Central memory CD8-positive, alpha-beta T cell (primary cell): ENCODE data around the gene PI4K2A.
A peak's percentile ranks its signal among the peaks of the same experiment; 100 is the strongest.

Experiments
- ATAC-seq: fragments of 150-1000 bp; cut with Tn5 transposase; replicated peaks from 2 replicates; pipeline ENCODE4 v1.10.0; 2022; ENCODE audit warnings: mild to moderate bottlenecking, moderate FRiP score, moderate number of reproducible peaks; ENCODE audit not compliant: poor library complexity, severe bottlenecking; ENCODE audit errors: extremely low read depth
- DNase-seq, 2 donors: peaks; one replicate each; pipeline ENCODE4 v3.0.0; 2021; ENCODE audit warnings: low spot score in 2 of 2
- H3K27ac Mint-ChIP-seq: one replicate; pipeline ENCODE4 v1.8.0; 2022; ENCODE audit warnings: low read depth, mild to moderate bottlenecking, moderate library complexity, mixed read lengths
- H3K27me3 Mint-ChIP-seq: one replicate; pipeline ENCODE4 v1.8.0; 2022; ENCODE audit warnings: mixed read lengths
- H3K36me3 Mint-ChIP-seq: one replicate; pipeline ENCODE4 v1.8.0; 2022; ENCODE audit warnings: mild to moderate bottlenecking, moderate library complexity, mixed read lengths; ENCODE audit not compliant: insufficient read depth
- H3K4me1 Mint-ChIP-seq: one replicate; pipeline ENCODE4 v1.8.0; 2022; ENCODE audit warnings: mixed read lengths
- H3K4me3 Mint-ChIP-seq: one replicate; pipeline ENCODE4 v1.8.0; 2022; ENCODE audit warnings: mild to moderate bottlenecking, moderate library complexity, mixed read lengths
- H3K9me3 Mint-ChIP-seq: one replicate; pipeline ENCODE4 v1.8.0; 2022; ENCODE audit warnings: mixed read lengths

The PI4K2A gene

GRCh38 chr10:97640174-97640867, at the start of gene PI4K2A:
TSS of gene PI4K2A (plus strand) at chr10:97640671. CDS start at chr10:97640743, 72 bp downstream.
- H3K4me1 Mint-ChIP-seq, result peaks cover 23% of the 10 kb centered on the region
- H3K36me3 Mint-ChIP-seq, result peaks cover 8% of the 10 kb centered on the region
- peak within 1 kb of the TSS; percentile 75 for H3K27ac Mint-ChIP-seq
- peak; percentile 92 to 98 for DNase-seq
- ATAC-seq, result peak; percentile 99
- H3K27me3 Mint-ChIP-seq, result no peaks in the 10 kb centered on the region
- peak within 1 kb of the TSS; percentile 74 for H3K4me3 Mint-ChIP-seq
- no peaks in the 10 kb centered on the region for H3K9me3 Mint-ChIP-seq

DNA sequence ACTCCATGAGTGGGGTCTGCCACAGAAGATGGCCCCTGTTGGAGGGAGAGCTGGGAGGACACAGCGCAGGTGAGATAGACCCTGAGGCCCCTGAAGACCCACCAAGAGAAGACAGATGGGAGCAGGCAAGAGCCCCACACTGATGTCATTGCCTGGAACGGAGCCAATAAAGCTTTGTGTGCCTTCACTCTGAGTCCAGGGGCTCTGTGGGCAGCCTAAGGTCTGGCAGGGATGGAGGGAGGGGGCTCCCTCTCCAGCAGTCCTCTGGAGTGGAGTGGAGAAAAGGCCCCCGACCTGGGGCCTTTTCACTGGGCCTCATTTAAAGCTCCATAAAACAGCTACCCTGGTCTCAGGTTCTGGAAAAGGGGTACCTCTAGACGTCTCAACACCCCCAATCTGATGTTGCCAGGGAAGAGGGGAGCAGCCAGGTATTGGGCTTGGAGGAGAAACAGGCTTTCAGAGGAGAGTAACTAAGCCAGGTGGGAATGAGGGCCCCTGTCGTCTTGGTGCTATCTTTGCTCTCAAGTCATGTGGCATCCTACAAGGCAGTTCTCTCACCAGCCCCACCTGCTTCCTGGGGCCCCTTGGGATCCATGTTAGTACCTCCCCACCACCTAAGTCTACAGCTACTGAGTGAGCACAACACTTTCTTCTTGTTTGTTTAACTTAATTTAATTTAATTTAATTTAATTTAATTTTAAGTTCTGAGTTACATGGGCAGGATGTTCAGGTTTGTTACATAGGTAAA, 49.5 kb upstream of the PI4K2A start:
- Mint-ChIP-seq H3K4me3 (peak overlapping the region; percentile 31), H3K36me3 (peaks cover 5% of the 10 kb centered on the region), H3K4me1 (peaks cover 9% of the 10 kb centered on the region), H3K27ac (no peak overlapping the region), H3K9me3 (no peaks in the 10 kb centered on the region), H3K27me3 (no peaks in the 10 kb centered on the region)
- DNase-seq, result no peak
- ATAC-seq, result no peak

GRCh38 chr10:97593421-97593820, 47.0 kb upstream of the PI4K2A start:
- peaks cover 5% of the 10 kb centered on the region for H3K36me3 Mint-ChIP-seq
- ATAC-seq (no peak), DNase-seq (no peak)
- peaks cover 9% of the 10 kb centered on the region for H3K4me1 Mint-ChIP-seq
- H3K9me3 Mint-ChIP-seq, result no peaks in the 10 kb centered on the region
- H3K27ac Mint-ChIP-seq, result no peak overlapping the region
- H3K4me3 Mint-ChIP-seq, result no peak overlapping the region
- H3K27me3 Mint-ChIP-seq, result no peaks in the 10 kb centered on the region

- Mint-ChIP-seq H3K36me3 (peaks cover 2% of the 10 kb centered on the region), H3K9me3 (no peaks in the 10 kb centered on the region), H3K27me3 (no peaks in the 10 kb centered on the region), H3K4me1 (no peaks in the 10 kb centered on the region), H3K4me3 (no peak overlapping the region), H3K27ac (no peak overlapping the region)
- DNase-seq, result no peak
- ATAC-seq, result no peak
These were observed 44.1 kb upstream of the PI4K2A start for GRCh38 chr10:97596101-97597082.

- no peak for DNase-seq
- H3K36me3 Mint-ChIP-seq, result no peaks in the 10 kb centered on the region
- H3K27ac Mint-ChIP-seq, result no peak overlapping the region
- H3K27me3 Mint-ChIP-seq, result no peaks in the 10 kb centered on the region
- no peak for ATAC-seq
- no peak overlapping the region for H3K4me3 Mint-ChIP-seq
- H3K9me3 Mint-ChIP-seq, result no peaks in the 10 kb centered on the region
- no peaks in the 10 kb centered on the region for H3K4me1 Mint-ChIP-seq
These were observed 42.7 kb upstream of the PI4K2A start for GRCh38 chr10:97597778-97598177.

- DNase-seq (no peak), ATAC-seq (no peak)
- no peaks in the 10 kb centered on the region for H3K4me1 Mint-ChIP-seq
- H3K27ac Mint-ChIP-seq, result no peak overlapping the region
- H3K9me3 Mint-ChIP-seq, result no peaks in the 10 kb centered on the region
- no peaks in the 10 kb centered on the region for H3K36me3 Mint-ChIP-seq
- H3K4me3 Mint-ChIP-seq, result no peak overlapping the region
- no peaks in the 10 kb centered on the region for H3K27me3 Mint-ChIP-seq
These were observed 41.8 kb upstream of the PI4K2A start for GRCh38 chr10:97598407-97599271.

- Mint-ChIP-seq H3K27me3 (no peaks in the 10 kb centered on the region), H3K9me3 (no peaks in the 10 kb centered on the region), H3K4me3 (no peak overlapping the region), H3K4me1 (no peaks in the 10 kb centered on the region), H3K36me3 (no peaks in the 10 kb centered on the region), H3K27ac (no peak overlapping the region)
- DNase-seq, result no peak
- ATAC-seq, result no peak
These were observed 41.2 kb upstream of the PI4K2A start for GRCh38 chr10:97599272-97599619.

- no peak overlapping the region for H3K27ac Mint-ChIP-seq
- ATAC-seq (no peak), DNase-seq (no peak)
- no peaks in the 10 kb centered on the region for H3K4me1 Mint-ChIP-seq
- no peaks in the 10 kb centered on the region for H3K36me3 Mint-ChIP-seq
- H3K27me3 Mint-ChIP-seq, result no peaks in the 10 kb centered on the region
- H3K9me3 Mint-ChIP-seq, result no peaks in the 10 kb centered on the region
- H3K4me3 Mint-ChIP-seq, result no peak overlapping the region
These were observed 39.9 kb upstream of the PI4K2A start for GRCh38 chr10:97600616-97601015.

DNA sequence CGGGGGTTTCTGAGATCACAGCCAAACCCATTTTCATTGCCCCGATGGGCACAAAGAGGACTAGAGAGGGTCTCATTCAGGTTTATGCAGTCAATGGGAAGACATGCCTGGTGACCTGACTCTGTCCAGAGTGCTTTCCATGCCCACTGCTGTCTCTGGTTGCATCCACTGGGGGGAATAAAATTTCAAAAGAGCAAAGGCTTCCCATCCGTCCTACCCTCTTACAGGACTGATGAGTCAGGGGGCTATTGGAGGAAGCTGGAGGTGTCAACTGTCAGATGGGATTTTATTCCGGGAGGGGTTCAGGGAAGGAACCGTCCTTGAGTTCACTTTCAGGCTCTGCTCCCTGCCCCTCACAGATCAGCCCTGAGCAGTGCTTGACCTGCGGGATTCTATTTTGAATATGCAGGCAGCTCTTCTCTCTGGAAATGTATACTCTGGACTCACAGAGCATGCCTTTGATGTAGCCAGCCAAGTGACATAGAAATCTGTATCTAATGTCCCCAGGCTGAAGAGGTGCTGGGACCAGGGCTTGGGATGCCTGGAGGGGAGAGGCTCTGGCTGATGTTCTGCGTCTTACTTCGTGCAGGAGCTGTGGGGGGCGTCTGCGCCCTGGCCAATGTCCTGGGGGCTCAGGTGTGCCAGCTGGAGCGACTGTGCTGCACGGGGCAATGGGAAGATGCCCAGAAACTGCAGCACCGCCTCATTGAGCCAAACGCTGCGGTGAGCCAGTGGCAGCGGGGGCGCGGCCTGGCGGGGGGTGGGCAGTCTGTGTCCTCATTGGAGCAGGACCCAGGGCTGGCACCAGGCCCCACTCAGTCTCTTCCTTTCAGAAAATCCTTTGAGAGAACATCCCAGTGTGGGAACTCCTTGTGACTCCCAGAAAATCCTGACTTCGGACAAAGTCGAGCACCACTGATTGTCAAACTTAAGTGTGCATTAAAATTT, 38.9 kb upstream of the PI4K2A start:
- DNase-seq, result no peak
- no peak for ATAC-seq
- Mint-ChIP-seq H3K36me3 (no peaks in the 10 kb centered on the region), H3K4me1 (no peaks in the 10 kb centered on the region), H3K9me3 (no peaks in the 10 kb centered on the region), H3K4me3 (no peak overlapping the region), H3K27me3 (no peaks in the 10 kb centered on the region), H3K27ac (no peak overlapping the region)

GRCh38 chr10:97607095-97607636, 33.3 kb upstream of the PI4K2A start:
- peaks cover 9% of the 10 kb centered on the region for H3K27me3 Mint-ChIP-seq
- ATAC-seq, result no peak
- no peak overlapping the region for H3K27ac Mint-ChIP-seq
- no peaks in the 10 kb centered on the region for H3K4me1 Mint-ChIP-seq
- DNase-seq, result no peak
- H3K4me3 Mint-ChIP-seq, result no peak overlapping the region
- H3K36me3 Mint-ChIP-seq, result no peaks in the 10 kb centered on the region
- H3K9me3 Mint-ChIP-seq, result no peaks in the 10 kb centered on the region

GRCh38 chr10:97608991-97609561, 31.4 kb upstream of the PI4K2A start:
- DNase-seq, result no peak
- H3K27ac Mint-ChIP-seq, result no peak overlapping the region
- no peak overlapping the region for H3K4me3 Mint-ChIP-seq
- H3K36me3 Mint-ChIP-seq, result no peaks in the 10 kb centered on the region
- no peaks in the 10 kb centered on the region for H3K4me1 Mint-ChIP-seq
- ATAC-seq, result no peak
- H3K27me3 Mint-ChIP-seq, result peaks cover 9% of the 10 kb centered on the region
- H3K9me3 Mint-ChIP-seq, result no peaks in the 10 kb centered on the region
